HG02571 (cell line): ENCODE results near the gene FNDC3A.
"Not testable (repeated sequence)": the region's sequence is repeated elsewhere in the genome, so short reads cannot be mapped to it uniquely, and the experiment has no call there.

Experiments used
- ATAC-seq: cut with Tn5 transposase; IDR thresholded peaks from one replicate; pipeline ENCODE4 v1.9.1; 2021; ENCODE audit warnings: mild to moderate bottlenecking, moderate library complexity; ENCODE audit not compliant: unreplicated experiment

Gene FNDC3A

DNA sequence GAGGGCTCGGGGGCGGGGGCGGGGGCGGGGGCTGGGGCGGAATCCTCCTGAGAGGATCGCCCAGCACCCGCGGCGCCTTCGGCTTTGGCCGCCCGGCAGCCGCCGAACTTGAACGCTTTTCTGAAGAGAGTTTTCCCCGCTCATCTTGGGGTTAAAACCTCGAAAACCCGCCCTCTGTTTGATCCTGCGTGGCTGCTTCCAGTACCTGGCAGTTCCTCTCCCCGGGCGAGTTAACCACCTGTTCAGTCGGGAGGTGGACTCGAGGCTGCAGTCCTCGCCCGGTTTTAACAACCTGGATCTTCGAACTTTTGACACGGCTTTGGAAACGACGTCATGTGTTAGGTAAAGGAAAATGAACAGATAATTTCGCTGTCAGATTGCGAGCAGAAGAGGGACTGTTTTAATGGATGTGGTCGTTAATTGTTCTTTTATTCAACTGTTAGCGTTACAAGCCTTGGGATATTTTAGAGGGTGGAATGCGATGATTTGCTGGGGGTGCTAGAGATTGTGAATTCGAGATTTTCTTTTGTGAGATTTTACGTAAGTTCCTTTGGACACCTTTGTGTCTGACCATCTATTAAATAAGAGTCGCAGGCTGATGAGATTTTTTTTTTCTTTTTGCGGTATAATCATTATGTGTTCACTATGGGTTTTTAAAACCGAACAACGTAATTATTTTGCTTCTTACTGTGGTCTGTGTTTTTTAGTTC, 1.0 kb downstream of the FNDC3A start:
- no peak for ATAC-seq

DNA sequence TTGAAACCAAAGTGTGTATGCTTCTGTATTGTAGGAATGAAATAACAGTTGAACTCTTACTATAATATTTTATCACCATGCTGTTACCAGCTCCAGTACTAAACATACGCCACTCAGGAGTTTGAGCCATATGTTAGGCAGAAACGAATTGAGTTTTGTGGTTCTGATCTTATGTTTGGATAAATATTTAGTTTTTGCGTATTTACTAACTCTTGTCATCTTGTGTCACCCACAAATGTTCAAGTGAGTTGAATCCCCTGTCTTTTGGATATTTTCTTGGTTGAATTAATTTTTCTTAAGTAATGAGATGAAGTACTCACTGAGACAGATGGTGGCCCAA, 1.5 kb downstream of the FNDC3A start:
- ATAC-seq = no peak

GRCh38 chr13:48977973-48978372, 2.3 kb downstream of the FNDC3A start:
- ATAC-seq = no peak

GRCh38 chr13:48978942-48979601, 3.4 kb downstream of the FNDC3A start:
- ATAC-seq = no peak

- ATAC-seq = peak; percentile 41
Observed at GRCh38 chr13:48979892-48980291, 4.2 kb downstream of the FNDC3A start.

- ATAC-seq = no peak
Observed at GRCh38 chr13:48983331-48983730, 7.6 kb downstream of the FNDC3A start.

- no peak for ATAC-seq
Observed at GRCh38 chr13:48985756-48986155, 10.0 kb downstream of the FNDC3A start.

DNA sequence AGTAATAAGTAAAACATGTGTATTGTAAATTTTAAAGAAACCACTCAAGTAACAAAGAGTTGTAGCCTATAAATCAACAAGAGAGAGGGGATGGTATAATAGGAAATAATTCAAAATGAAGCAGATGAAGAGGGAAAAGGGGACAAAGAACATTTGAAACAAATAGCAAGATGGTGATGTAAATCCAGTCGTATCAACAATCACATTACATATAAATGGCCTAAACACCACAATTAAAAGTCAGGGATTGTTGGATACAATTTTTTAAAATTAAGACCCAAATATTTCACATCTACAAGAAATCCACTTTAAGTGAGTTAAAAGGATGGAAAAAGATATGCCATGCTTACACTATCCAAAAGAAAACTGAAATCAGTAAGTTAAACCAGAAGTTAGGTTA, 15.2 kb downstream of the FNDC3A start:
- ATAC-seq = no peak

- no peak for ATAC-seq
Observed at GRCh38 chr13:48993150-48993549, 17.4 kb downstream of the FNDC3A start.

- ATAC-seq = no peak
Observed at GRCh38 chr13:48994706-48995105, 19.0 kb downstream of the FNDC3A start.

DNA sequence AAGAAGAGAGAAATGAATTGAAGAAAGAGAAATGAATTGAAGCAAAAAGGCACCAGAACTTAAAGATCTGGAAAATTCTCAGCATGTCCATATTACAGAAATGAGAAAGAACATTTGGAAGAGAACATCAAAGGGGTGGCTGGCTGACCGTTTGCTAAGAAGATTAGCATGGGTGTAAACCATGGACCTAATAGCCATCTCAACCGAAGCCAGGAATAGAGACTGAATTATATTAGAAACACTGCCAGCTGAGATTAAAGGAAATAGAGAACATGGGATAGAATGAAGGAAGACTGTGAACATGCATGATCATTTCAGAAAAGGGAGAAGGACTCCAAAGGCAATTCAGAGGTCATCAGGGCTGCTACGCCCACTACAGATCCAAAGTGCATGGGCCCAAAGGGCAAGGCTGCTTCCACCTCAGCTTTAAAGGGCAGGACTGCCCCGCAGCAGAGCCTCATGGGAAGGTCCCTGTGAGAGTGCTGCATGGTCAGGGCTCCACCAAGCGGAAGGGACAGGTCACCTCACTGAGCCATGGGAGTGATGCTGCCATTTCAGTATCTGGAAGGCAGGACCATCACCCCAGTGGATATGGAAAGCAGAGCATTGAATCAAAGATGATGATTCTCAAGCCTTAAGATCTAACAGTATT, 23.1 kb downstream of the FNDC3A start:
- no peak for ATAC-seq

GRCh38 chr13:49000247-49000646, 24.5 kb downstream of the FNDC3A start:
- ATAC-seq = no peak

DNA sequence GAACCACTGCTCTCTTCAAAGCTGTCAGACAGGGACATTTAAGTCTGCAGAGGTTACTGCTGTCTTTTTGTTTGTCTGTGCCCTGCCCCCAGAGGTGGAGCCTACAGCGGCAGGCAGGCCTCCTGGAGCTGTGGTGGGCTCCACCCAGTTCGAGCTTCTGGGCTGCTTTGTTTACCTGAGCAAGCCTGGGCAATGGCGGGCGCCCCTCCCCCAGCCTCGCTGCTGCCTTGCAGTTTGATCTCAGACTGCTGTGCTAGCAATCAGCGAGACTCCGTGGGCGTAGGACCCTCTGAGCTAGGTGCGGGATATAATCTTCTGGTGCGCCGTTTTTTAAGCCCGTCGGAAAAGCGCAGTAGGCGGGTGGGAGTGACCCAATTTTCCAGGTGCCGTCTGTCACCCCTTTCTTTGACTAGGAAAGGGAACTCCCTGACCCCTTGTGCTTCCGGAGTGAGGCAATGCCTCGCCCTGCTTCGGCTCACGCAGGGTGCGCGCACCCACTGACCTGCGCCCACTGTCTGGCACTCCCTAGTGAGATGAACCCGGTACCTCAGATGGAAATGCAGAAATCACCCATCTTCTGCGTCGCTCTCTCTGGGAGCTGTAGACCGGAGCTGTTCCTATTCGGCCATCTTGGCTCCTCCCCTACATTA, 43.4 kb downstream of the FNDC3A start:
- ATAC-seq = not testable (repeated sequence)

GRCh38 chr13:49020328-49020727, 44.6 kb downstream of the FNDC3A start:
- no peak for ATAC-seq

- no peak for ATAC-seq
Observed at GRCh38 chr13:49020940-49021553, 45.3 kb downstream of the FNDC3A start.

- ATAC-seq = no peak
Observed at GRCh38 chr13:49021953-49022352, 46.2 kb downstream of the FNDC3A start.

GRCh38 chr13:49022472-49023144, 46.9 kb downstream of the FNDC3A start:
- no peak for ATAC-seq

GRCh38 chr13:49023431-49023830, 47.7 kb downstream of the FNDC3A start:
- ATAC-seq = no peak

GRCh38 chr13:49026851-49027250, 51.1 kb downstream of the FNDC3A start:
- ATAC-seq = no peak

DNA sequence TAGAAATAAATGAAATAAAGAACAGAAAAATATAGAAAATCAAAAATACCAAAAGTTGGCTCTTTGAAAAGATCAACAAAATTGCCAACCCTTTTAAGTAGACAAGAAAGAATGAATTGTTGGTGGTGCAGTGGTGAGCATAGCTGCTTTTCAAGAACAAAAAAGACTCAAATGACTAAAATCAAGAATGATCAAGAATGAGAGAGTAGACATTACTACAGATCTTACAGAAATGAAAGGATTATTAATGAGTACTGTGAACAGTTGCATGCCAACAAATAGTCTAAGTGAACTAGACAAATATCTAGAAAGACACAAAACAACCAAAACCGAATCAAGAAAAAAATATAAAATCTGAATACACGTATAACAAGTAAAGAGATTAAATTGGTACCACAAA, 53.9 kb downstream of the FNDC3A start:
- ATAC-seq = no peak

- no peak for ATAC-seq
Observed at GRCh38 chr13:49030213-49030612, 54.5 kb downstream of the FNDC3A start.
